Testis (tissue), 3 donors: ENCODE measurements around the gene LIMK2. TPM values are rescaled to one million over a fixed set of nuclear protein-coding genes. Genes with fewer than 3 reads are reported as not detected.

Source experiments
- DNase-seq: peaks from one replicate; pipeline ENCODE4 v3.0.0-alpha.2; 2019
- H3K27ac ChIP-seq, 2 donors: fragments of 200-600 bp; sonication (generic); one replicate each; pipeline ENCODE4 v1.5.1; 2019
- H3K27me3 ChIP-seq: fragments of 200-600 bp; sonication (generic); one replicate; pipeline ENCODE4 v1.5.1; 2019
- H3K36me3 ChIP-seq: fragments of 200-600 bp; sonication (generic); one replicate; pipeline ENCODE4 v1.5.1; 2017; ENCODE audit warnings: low read depth; ENCODE audit errors: missing control alignments
- H3K4me1 ChIP-seq: fragments of 200-600 bp; sonication (generic); one replicate; pipeline ENCODE4 v1.5.1; 2019
- H3K4me3 ChIP-seq, 2 donors: fragments of 200-600 bp; sonication (generic); one replicate each; pipeline ENCODE4 v1.5.1; 2017 to 2019
- H3K9me3 ChIP-seq: fragments of 200-600 bp; sonication (generic); one replicate; pipeline ENCODE4 v1.5.1; 2017
- CTCF ChIP-seq, 3 experiments: fragments of 450-650 bp in 2 of 3; fragments of 200-600 bp in 1 of 3; sonication (generic) in 1 of 3; IDR thresholded peaks; one replicate each; pipeline ENCODE4 v1.5.1; 2016 to 2019; ENCODE audit warnings: antibody characterized with exemption in 3 of 3, mild to moderate bottlenecking in 2 of 3, moderate library complexity in 1 of 3
- POLR2A ChIP-seq: fragments of 450-650 bp; IDR thresholded peaks from one replicate; pipeline ENCODE4 v1.6.1; 2017; ENCODE audit warnings: antibody characterized with exemption, mild to moderate bottlenecking, moderate library complexity
- WGBS, 2 donors: methylation state at CpG; one replicate each; pipeline ENCODE4 v1.1.5; 2018; 5-methylcytosine and 5-hydroxymethylcytosine counted together
- intact Hi-C: fragments of 100-400 bp; cut with DNase I; formaldehyde crosslinking; loops from one replicate; pipeline ENCODE4 v1.15.1; 2023; ENCODE audit warnings: low total_unique reads
- polyA plus RNA-seq: library from polyadenylated mRNA; stranded (reverse); fragments of 350-450 nt; fragmentation: Illumina TruSeq; extraction: RNeasy Lipid Tissue Mini Kit (QIAGEN cat#74804); gene quantifications from one replicate; pipeline ENCODE4 v1.2.3, GENCODE V29; 2014; ENCODE audit warnings: low read depth, low replicate concordance; ENCODE audit not compliant: insufficient read depth
- total RNA-seq, 2 donors: library from RNA; depleted of rRNA; stranded (reverse); fragments of >200 nt; gene quantifications; one replicate each; pipeline ENCODE4 v1.2.3, GENCODE V29; 2016

LIMK2 gene
- total and polyA plus RNA-seq, 3 donors from 2014 or later, result 51.7 to 101 (median 94.0) TPM

DNA sequence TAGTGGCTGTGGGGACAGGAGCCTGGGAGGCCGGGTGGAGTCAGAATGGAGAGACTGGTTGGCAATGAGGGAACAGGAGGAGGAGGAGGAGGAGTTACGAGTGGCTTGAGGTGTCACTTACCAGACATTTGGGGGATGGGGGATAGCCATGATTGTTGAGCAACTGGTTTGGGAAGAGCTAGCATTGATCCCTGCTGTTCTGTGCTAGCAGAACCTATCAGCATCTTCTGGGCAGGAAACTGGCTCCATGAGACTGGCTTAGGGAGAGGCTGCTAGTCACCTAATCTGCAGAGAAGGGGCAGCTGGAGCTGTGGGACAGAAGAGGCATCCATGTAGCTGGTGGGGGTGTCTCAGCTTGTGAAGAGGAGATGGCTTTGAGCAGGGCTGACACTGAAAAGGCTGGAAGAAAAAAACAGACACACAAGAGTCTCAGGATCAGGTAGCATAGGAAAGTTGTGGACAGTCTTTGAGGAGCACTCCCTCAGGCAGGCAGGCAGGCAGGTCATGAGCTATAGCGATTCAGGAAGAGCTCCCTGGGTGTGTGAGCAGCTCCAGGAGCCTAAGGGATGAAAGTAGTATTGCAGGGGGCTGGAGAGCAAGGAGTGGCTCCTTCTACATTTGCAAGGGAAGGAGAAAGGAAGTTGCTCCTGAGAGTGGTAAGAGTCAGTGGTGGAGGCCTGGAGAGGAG, 57.9 kb downstream of the LIMK2 start:
- H3K4me3 ChIP-seq, result no peak overlapping the region
- WGBS, 2 donors, result 38 to 87% methylated on average over 3 of the region's 3 CpGs
- H3K36me3 ChIP-seq, result no peaks in the 10 kb centered on the region
- H3K27ac ChIP-seq, result peak overlapping the region in 1 of 2 donors; percentile 74
- peaks cover 16% of the 10 kb centered on the region for H3K4me1 ChIP-seq
- no peak for DNase-seq
- no peaks in the 10 kb centered on the region for H3K9me3 ChIP-seq
- no peak for TF ChIP-seq POLR2A
- TF ChIP-seq CTCF (IDR thresholded peaks at IDR 0.05), result no peak
- intact Hi-C loops, result loop anchor here (10.0 kb wide), 1 partner anchor 65 kb away; no protein-coding TSS in a partner anchor
- no peaks in the 10 kb centered on the region for H3K27me3 ChIP-seq

DNA sequence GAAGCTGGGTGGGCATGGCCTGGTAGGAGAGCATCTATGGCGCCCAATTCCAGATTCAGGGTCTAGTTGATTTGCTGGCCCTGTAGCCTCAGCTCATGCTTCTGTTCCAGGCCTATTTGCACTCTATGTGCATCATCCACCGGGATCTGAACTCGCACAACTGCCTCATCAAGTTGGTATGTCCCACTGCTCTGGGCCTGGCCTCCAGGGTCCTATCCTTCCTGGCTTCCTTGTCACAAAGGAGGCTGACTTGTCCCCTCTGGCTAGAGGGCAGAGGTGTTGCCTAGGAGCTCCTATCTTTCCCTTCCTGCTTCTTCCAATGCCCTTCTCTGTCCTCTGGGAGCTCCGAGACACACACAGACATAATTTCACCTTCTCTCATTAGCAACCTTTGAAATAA, 58.9 kb downstream of the LIMK2 start:
- H3K36me3 ChIP-seq, result no peaks in the 10 kb centered on the region

GRCh38 chr22:31271485-31271884, 59.4 kb downstream of the LIMK2 start:
- no peaks in the 10 kb centered on the region for H3K27me3 ChIP-seq
- intact Hi-C loops, result loop anchor here (10.0 kb wide), 1 partner anchor 67 kb away; no protein-coding TSS in a partner anchor
- DNase-seq, result peak; percentile 91
- no peaks in the 10 kb centered on the region for H3K9me3 ChIP-seq
- H3K4me1 ChIP-seq, result peaks cover 16% of the 10 kb centered on the region
- TF ChIP-seq POLR2A (no peak), CTCF (IDR thresholded peaks at IDR 0.05) (no peak)
- H3K36me3 ChIP-seq, result no peaks in the 10 kb centered on the region
- 57 to 61% methylated on average over 3 of the region's 3 CpGs for WGBS, 2 donors
- H3K27ac ChIP-seq, result peak overlapping the region; percentile 20 to 74
- H3K4me3 ChIP-seq, result no peak overlapping the region

More for the DNA sequence above, 58.9 kb downstream of the LIMK2 start:
- peak overlapping the region; percentile 20 to 74 for H3K27ac ChIP-seq
- no peak overlapping the region for H3K4me3 ChIP-seq
- intact Hi-C loops, result loop anchor here (10.0 kb wide), 1 partner anchor 66 kb away; no protein-coding TSS in a partner anchor
- DNase-seq, result no peak
- peaks cover 16% of the 10 kb centered on the region for H3K4me1 ChIP-seq
- H3K9me3 ChIP-seq, result no peaks in the 10 kb centered on the region
- WGBS, 2 donors, result 93 to 96% methylated on average over 4 of the region's 4 CpGs
- TF ChIP-seq POLR2A, result no peak
- TF ChIP-seq CTCF (IDR thresholded peaks at IDR 0.05), result no peak
- H3K27me3 ChIP-seq, result no peaks in the 10 kb centered on the region

DNA sequence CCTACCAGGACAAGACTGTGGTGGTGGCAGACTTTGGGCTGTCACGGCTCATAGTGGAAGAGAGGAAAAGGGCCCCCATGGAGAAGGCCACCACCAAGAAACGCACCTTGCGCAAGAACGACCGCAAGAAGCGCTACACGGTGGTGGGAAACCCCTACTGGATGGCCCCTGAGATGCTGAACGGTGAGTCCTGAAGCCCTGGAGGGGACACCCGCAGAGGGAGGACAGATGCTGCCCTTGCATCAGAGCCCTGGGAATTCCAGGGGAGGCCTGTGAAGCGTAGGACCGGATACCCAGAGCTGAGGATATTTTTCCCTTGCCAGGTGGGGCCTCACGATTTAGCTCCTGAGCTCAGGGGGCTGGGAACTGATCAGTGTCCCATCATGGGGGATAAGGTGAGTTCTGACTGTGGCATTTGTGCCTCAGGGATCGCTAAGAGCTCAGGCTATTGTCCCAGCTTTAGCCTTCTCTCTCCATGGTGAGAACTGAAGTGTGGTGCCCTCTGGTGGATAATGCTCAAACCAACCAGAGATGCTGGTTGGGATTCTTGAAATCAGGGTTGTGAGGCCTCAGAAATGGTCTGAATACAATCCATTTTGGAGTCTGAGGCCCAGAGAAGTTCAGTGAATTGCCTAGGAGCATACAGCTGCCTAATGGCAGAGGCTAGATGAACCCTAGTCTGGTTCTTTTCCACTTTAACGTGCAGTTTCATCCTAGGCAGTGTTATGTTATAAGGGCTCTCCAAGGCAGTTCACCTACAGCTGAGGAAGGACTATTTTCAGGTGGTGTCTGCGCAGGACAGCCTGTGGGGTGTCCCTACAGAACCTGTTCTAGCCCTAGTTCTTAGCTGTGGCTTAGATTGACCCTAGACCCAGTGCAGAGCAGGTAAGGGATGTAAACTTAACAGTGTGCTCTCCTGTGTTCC, 60.7 kb downstream of the LIMK2 start:
- intact Hi-C loops, result loop anchor here (10.0 kb wide), 1 partner anchor 68 kb away; no protein-coding TSS in a partner anchor
- Histone ChIP-seq H3K9me3 (no peaks in the 10 kb centered on the region), H3K27ac (peak overlapping the region; percentile 52 to 74), H3K4me1 (peaks cover 17% of the 10 kb centered on the region), H3K27me3 (no peaks in the 10 kb centered on the region), H3K36me3 (no peaks in the 10 kb centered on the region), H3K4me3 (no peak overlapping the region)
- DNase-seq, result peak; percentile 78
- WGBS, 2 donors, result 69 to 79% methylated on average over 15 of the region's 15 CpGs
- TF ChIP-seq POLR2A (no peak), CTCF (IDR thresholded peaks at IDR 0.05) (peak; percentile 67 to 82 (median 73))
